ENCODE results near the gene ANKRD66.
"Not testable (repeated sequence)": the region's sequence is repeated elsewhere in the genome, so short reads cannot be mapped to it uniquely, and the experiment has no call there.

ANKRD66 gene

GRCh38 chr6:46746696-46747095, at the start of gene ANKRD66:
TSS of gene ANKRD66 (plus strand) at chr6:46746933. CDS start at chr6:46751949, 5,016 bp downstream.
- DNase-seq = no peak

GRCh38 chr6:46699970-46700369, 46.8 kb upstream of the ANKRD66 start:
- no peak for DNase-seq

GRCh38 chr6:46704562-46704961, 42.2 kb upstream of the ANKRD66 start:
- DNase-seq = no peak

- DNase-seq = no peak
Observed at GRCh38 chr6:46706464-46706863, 40.3 kb upstream of the ANKRD66 start.

GRCh38 chr6:46711491-46711890, 35.2 kb upstream of the ANKRD66 start:
- no peak for DNase-seq

- no peak for DNase-seq
Observed at GRCh38 chr6:46715141-46715540, 31.6 kb upstream of the ANKRD66 start.

GRCh38 chr6:46719099-46719498, 27.6 kb upstream of the ANKRD66 start:
- no peak for DNase-seq

GRCh38 chr6:46720401-46720800, 26.3 kb upstream of the ANKRD66 start:
- no peak for DNase-seq

- no peak for DNase-seq
Observed at GRCh38 chr6:46729787-46730326, 16.9 kb upstream of the ANKRD66 start.

GRCh38 chr6:46730921-46731461, 15.7 kb upstream of the ANKRD66 start:
- DNase-seq = no peak

- DNase-seq = no peak
Observed at GRCh38 chr6:46733341-46733801, 13.4 kb upstream of the ANKRD66 start.

- DNase-seq = no peak
Observed at GRCh38 chr6:46734867-46735719, 11.6 kb upstream of the ANKRD66 start, which contains the start of gene PLA2G7. TSS of gene PLA2G7 (minus strand) at chr6:46735375. CDS start at chr6:46722891, 12,484 bp downstream.

GRCh38 chr6:46735720-46736031, 11.1 kb upstream of the ANKRD66 start:
- no peak for DNase-seq

- DNase-seq = no peak
Observed at GRCh38 chr6:46736906-46737305, 9.8 kb upstream of the ANKRD66 start.

- no peak for DNase-seq
Observed at GRCh38 chr6:46741482-46741881, 5.3 kb upstream of the ANKRD66 start.

- DNase-seq = no peak
Observed at GRCh38 chr6:46741910-46742309, 4.8 kb upstream of the ANKRD66 start.

GRCh38 chr6:46743425-46744158, 3.1 kb upstream of the ANKRD66 start:
- no peak for DNase-seq

GRCh38 chr6:46744159-46744725, 2.5 kb upstream of the ANKRD66 start:
- not testable (repeated sequence) for DNase-seq

GRCh38 chr6:46745973-46746372, 760 bp upstream of the ANKRD66 start:
- DNase-seq = no peak

GRCh38 chr6:46748940-46749503, 2.3 kb downstream of the ANKRD66 start:
- no peak for DNase-seq

GRCh38 chr6:46749731-46750130, 3.0 kb downstream of the ANKRD66 start:
- DNase-seq = no peak

- DNase-seq = no peak
Observed at GRCh38 chr6:46751658-46752057, 4.9 kb downstream of the ANKRD66 start.

GRCh38 chr6:46755865-46756264, 9.1 kb downstream of the ANKRD66 start:
- no peak for DNase-seq
